ENCODE results near the gene MVK.

DNA sequence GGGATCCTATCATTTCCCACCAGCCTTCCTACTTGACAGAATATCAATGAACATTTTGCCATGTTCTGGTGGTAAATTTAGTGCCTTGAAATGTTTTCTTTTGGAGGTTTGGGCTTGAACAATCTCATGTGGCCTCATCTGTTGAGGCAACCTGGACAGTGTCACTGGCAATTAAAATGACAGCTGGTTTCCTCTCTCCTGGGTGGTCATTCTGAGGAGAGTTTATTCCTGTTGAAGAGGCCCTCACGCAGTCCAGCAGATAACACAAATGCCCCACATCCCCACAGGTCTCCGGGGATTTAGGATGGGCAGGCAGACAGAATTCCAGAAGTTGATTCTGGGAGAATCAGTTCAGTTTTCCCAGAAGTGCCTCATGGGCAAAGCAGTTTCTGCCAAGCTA lies 42.2 kb upstream of the MVK start:
- TF ChIP-seq, protein P1, sequence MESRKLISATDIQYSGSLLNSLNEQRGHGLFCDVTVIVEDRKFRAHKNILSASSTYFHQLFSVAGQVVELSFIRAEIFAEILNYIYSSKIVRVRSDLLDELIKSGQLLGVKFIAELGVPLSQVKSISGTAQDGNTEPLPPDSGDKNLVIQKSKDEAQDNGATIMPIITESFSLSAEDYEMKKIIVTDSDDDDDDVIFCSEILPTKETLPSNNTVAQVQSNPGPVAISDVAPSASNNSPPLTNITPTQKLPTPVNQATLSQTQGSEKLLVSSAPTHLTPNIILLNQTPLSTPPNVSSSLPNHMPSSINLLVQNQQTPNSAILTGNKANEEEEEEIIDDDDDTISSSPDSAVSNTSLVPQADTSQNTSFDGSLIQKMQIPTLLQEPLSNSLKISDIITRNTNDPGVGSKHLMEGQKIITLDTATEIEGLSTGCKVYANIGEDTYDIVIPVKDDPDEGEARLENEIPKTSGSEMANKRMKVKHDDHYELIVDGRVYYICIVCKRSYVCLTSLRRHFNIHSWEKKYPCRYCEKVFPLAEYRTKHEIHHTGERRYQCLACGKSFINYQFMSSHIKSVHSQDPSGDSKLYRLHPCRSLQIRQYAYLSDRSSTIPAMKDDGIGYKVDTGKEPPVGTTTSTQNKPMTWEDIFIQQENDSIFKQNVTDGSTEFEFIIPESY (IDR thresholded peaks at IDR 0.05; ENCODE audit: borderline replicate concordance, low read depth) = no peak
- TF ChIP-seq, protein P2, sequence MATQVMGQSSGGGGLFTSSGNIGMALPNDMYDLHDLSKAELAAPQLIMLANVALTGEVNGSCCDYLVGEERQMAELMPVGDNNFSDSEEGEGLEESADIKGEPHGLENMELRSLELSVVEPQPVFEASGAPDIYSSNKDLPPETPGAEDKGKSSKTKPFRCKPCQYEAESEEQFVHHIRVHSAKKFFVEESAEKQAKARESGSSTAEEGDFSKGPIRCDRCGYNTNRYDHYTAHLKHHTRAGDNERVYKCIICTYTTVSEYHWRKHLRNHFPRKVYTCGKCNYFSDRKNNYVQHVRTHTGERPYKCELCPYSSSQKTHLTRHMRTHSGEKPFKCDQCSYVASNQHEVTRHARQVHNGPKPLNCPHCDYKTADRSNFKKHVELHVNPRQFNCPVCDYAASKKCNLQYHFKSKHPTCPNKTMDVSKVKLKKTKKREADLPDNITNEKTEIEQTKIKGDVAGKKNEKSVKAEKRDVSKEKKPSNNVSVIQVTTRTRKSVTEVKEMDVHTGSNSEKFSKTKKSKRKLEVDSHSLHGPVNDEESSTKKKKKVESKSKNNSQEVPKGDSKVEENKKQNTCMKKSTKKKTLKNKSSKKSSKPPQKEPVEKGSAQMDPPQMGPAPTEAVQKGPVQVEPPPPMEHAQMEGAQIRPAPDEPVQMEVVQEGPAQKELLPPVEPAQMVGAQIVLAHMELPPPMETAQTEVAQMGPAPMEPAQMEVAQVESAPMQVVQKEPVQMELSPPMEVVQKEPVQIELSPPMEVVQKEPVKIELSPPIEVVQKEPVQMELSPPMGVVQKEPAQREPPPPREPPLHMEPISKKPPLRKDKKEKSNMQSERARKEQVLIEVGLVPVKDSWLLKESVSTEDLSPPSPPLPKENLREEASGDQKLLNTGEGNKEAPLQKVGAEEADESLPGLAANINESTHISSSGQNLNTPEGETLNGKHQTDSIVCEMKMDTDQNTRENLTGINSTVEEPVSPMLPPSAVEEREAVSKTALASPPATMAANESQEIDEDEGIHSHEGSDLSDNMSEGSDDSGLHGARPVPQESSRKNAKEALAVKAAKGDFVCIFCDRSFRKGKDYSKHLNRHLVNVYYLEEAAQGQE (IDR thresholded peaks at IDR 0.05; ENCODE audit: low read depth, low read length) = no peak
- TF ChIP-seq, protein P3, sequence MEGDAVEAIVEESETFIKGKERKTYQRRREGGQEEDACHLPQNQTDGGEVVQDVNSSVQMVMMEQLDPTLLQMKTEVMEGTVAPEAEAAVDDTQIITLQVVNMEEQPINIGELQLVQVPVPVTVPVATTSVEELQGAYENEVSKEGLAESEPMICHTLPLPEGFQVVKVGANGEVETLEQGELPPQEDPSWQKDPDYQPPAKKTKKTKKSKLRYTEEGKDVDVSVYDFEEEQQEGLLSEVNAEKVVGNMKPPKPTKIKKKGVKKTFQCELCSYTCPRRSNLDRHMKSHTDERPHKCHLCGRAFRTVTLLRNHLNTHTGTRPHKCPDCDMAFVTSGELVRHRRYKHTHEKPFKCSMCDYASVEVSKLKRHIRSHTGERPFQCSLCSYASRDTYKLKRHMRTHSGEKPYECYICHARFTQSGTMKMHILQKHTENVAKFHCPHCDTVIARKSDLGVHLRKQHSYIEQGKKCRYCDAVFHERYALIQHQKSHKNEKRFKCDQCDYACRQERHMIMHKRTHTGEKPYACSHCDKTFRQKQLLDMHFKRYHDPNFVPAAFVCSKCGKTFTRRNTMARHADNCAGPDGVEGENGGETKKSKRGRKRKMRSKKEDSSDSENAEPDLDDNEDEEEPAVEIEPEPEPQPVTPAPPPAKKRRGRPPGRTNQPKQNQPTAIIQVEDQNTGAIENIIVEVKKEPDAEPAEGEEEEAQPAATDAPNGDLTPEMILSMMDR (IDR thresholded peaks at IDR 0.05) = no peak
- TF ChIP-seq EP300 (IDR thresholded peaks at IDR 0.05; ENCODE audit: borderline replicate concordance in 1 of 2, low read depth in 1 of 2, low read length in 1 of 2) (peak in 1 of 2 experiments; percentile 93; a peak in 2 of 4 replicates), RCOR1 (IDR thresholded peaks at IDR 0.05; ENCODE audit: low read length) (peak; percentile 91), NFIC (IDR thresholded peaks at IDR 0.05; ENCODE audit: borderline replicate concordance) (no peak), FOXM1 (IDR thresholded peaks at IDR 0.05; ENCODE audit: low read depth) (no peak), JUND (IDR thresholded peaks at IDR 0.05) (no peak), CHD2 (IDR thresholded peaks at IDR 0.05; ENCODE audit: low read length, partially characterized antibody) (peak; percentile 47)
- TF ChIP-seq, protein P4, sequence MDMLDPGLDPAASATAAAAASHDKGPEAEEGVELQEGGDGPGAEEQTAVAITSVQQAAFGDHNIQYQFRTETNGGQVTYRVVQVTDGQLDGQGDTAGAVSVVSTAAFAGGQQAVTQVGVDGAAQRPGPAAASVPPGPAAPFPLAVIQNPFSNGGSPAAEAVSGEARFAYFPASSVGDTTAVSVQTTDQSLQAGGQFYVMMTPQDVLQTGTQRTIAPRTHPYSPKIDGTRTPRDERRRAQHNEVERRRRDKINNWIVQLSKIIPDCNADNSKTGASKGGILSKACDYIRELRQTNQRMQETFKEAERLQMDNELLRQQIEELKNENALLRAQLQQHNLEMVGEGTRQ (IDR thresholded peaks at IDR 0.05; ENCODE audit: borderline replicate concordance, low read depth, low read length) = no peak
- TF ChIP-seq, protein P5, sequence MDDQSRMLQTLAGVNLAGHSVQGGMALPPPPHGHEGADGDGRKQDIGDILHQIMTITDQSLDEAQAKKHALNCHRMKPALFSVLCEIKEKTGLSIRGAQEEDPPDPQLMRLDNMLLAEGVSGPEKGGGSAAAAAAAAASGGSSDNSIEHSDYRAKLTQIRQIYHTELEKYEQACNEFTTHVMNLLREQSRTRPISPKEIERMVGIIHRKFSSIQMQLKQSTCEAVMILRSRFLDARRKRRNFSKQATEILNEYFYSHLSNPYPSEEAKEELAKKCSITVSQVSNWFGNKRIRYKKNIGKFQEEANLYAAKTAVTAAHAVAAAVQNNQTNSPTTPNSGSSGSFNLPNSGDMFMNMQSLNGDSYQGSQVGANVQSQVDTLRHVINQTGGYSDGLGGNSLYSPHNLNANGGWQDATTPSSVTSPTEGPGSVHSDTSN (IDR thresholded peaks at IDR 0.05) = 0 out of 2 replicates have a peak, but pooled peaks have one; percentile 27
